Colon (tissue), 2 donors: ENCODE data around the gene LARGE2.

Source experiments
- FAIRE-seq: peaks from 2 replicates; lab custom pipeline; 2012; peaks lifted over from hg19 to GRCh38; lab: Jason Lieb, UNC
- donor health status: control.
- donor health status: control.

LARGE2 gene

DNA sequence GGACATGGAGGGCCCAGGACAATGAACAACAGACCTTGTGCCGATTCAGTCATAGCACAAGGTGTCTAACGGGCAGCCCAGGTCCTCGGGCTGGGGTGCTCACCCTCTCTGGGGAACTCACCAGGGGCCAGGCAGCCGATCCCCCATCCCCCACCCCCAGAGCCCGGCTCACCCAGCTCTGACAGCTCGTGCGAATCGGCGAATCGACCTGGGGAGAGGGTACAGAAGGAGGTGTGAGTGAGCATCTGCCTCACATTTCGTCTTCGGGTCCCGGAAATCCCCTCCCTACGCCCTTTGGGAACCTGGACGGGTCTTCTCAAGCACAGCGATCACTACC, 5.2 kb upstream of the LARGE2 start:
- no peak for FAIRE-seq

DNA sequence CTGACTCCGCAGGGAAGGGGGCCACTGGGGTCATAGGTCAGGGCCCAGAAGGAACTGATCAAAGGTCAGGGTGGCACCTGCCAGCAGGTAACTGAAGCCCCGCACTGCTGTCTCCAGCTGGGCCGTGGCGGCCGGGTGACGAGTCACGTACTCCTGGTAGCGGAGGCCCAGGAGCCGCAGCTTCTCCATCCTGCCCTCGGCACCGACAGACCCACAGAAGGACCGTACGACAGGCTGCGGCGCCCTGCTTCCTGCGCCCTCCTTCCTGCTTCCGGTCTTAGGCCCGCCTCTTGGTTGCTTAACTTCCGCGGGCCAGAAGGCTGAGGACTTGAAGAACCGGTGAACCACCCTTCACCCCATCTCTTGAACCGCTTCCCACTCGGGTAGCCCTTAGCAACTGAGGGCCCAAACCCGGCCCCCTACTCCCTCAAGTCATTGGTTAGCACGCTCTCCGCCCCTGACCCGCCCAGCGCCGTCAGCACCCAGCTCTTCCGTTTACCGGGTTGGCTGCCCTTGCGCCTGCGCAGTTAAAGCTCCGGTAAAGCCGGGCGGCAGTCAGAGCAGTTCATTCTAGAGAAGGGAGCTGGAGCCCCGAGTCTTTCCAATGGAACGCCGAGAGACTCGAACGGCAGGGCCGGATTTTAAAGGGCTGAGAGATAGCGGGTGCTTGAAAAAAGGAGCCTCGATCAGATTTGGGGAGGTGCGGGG, 4.7 kb upstream of the LARGE2 start, which contains the start of gene PEX16:
PEX16 (minus strand) TSS at position 255 of the 708 bp plus-strand sequence; CDS start at position 189, 66 bp downstream.
- no peak for FAIRE-seq

DNA sequence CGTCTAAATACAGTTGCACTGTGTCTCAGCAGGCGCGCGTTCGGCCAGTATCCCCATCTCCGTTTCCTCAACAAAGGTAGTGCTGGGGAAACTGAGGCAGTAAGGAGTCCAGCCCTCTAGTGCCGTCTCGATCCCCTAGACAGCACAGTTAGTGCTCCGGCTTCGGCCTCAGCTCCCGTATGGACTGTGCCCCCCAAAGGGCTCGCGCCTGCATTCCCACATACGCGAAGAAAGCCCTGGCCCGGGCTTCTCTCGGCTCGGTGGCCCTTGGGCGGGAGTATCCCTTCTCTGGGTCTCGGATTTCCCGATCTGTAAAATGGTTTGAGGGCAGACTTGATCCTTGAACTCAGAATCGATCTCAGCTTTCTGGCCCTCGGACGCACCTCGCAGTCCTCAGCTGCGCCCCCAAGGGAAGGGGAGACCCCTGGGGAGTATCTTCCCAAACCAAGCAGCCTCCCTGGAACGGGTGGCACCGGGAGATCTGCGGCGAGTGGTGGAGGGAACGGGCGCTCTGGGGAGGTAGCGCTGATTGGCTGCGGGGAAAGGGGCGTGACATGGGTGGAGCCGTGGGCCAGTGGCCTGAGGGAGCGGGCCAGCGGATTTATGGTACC, 4.0 kb upstream of the LARGE2 start:
- no peak for FAIRE-seq

DNA sequence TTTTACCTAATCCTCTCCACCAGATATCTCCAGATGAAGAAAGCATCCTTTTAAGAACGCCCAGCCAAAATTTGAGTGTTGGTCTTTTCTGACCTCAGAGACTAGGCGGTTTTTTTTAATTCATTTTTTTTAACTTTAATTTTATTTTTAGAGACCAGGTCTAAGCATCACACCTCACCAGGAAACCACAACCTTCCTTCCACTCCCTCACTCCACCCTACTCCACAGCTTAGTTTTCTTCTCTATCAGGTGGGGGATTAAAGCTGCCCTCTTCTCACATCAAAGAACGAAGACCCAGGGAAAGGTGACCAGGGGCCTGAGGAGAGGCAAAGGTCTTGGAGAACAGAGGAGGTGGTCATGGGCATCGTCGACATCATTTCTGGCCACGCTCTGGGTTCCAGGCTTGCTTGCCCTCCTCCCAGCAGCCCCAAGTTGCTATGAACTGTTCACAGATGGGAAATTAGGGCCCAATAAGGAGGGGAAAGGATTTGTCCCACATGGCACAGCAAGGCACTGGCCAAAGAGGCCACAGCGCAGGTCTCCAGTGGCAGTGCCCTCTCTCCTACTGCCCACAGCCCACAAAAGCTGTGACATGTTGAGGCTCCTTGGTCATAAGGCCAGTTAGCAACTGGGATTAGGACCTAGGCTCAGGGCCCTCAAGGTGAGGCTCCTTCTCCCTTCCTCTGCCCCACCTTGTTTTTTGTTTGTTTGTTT, 3.3 kb upstream of the LARGE2 start:
- FAIRE-seq, result no peak

DNA sequence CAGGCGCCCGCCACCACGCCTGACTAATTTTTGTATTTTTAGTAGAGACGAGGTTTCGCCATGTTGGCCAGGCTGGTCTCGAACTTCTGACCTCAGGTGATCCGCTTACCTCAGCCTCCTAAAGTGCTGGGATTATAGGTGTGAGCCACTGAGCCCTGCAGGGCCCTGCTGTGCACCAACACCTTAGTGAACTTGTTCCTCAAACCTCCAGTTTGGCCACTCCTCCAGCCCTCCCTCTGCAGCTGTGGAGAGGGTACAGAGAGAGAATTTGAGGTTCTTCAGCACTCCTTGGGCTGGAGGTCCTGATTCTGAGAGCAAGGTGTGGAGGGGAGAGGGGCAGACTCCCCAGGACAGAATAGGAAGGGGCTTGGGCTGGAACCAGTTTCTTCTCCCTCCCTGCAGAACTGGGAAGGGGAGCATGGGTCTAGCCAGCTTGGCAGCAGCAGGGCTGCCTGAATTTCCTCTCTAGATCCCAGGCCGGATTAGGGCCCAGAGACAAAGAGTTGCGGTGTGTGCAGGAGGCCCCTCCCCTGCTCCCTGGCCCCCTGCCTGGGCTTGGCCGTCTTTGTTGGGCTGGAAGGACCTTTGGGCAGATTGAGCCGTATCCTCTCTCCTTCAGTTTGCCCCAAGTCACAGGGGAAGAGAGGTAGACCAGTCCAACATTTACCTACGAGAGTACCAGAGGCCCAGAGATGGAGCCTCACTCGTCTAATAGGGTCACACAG, 2.5 kb upstream of the LARGE2 start:
- FAIRE-seq, result no peak

DNA sequence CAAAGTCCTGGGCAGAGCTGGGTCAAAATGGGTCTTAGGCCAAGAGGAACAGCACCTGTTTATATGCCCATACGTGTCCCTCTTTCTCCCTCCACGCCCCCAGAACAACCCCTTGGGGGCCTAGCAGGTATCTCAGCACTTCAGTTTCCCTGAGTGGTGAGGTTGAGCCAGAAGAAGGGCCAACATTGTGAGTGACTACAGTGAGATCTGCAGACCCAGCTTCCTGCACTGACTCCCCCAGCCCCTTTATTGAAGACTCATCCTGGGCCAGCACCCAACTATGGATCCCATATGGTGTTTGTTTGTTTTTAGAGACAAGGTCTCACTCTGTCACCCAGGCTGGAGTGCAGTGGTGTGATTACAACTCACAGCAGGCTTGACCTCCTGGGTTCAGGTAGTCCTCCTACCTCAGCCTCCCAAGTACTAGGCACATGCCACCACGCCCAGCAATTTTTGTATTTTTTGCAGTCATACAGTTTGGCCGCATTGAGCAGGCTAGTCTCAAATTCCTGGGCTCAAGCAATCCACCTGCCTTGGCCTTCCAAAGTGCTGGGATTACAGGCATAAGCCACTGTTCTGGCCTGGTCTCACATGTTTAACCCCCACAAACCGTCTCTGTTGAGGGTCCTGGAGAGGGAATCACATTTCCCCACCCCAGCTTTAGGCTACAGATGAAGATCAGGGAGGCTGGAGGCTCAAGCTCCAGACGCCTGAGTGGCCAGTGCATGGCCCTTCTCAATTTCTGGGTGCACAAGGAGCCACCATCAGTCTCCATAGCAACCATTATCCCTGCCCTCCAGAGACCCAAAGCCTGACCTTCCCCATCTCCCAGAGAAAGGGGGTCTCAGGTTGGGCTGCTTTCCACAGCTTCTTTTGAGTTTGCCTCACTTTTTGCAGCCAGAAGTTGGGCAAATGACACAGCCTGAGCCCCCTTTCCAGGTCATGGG, 1.7 kb upstream of the LARGE2 start:
- FAIRE-seq, result no peak

DNA sequence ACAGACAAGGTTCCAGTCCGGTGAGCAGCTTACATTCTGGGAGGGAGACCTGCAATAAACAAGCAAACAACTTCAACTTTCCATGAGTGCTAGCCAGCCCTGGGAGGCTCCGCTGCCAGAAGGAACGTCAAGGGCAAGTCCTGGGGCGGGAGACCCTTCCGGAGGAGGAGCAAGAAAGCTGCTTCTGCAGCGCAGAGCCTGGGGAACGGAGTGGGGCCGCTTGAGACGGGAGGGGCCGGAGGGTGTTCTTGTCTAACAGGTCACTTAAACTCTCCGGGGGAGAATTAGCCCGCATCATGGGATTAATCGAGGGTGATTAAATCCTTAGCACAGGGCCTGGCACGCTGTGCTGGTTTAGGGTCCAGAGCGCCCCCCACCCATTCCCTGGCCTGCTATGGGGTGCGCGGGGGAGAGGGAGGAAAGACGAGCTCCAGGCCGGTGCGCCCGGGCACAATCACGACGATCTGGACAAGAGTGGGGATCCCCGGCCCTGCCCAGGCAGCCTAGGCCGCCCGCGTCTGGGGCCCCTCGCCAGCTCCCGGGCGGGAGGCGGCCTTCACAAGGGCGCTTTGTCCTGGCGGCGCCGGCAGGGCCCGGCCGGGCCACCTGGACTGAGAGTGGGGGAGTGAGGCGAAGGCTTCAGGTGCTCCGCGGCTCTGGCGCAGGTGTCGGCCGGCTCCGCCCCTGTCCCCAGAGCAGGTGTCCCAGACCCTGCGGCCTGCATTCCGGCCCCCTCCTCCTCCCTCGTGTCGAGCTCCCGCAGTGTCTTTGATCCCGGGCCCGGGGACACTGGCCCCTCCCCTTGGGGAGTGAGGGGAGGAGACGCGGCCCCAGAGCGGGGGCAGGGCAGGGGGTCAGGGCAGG, 663 bp upstream of the LARGE2 start:
- FAIRE-seq, result no peak

DNA sequence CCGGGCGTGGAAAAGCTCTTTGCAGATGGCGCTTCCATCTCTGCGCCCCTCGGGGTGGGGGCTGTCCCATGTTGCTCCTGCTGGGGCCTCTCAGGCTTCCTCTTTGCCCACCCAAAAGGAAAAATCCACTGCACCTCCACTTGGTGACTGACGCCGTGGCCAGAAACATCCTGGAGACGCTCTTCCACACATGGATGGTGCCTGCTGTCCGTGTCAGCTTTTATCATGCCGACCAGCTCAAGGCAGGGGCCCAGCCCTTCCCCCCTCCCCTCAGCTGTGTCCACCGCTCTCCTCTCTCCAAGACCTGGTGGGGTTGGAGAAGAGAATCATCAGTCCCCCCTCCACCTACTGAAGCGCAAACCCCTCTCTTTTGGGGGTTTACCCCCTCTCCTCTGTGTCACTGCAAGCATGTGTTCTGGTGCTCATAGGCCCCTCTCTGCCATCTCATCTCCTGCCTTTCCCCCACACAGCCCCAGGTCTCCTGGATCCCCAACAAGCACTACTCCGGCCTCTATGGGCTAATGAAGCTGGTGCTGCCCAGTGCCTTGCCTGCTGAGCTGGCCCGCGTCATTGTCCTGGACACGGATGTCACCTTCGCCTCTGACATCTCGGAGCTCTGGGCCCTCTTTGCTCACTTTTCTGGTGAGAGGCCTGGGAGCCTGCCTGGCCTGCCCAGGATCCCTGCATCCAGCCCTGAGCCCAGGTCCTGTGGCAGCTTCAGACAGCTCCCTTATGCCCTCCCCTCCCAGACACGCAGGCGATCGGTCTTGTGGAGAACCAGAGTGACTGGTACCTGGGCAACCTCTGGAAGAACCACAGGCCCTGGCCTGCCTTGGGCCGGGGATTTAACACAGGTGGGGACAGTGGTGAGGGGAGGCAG, 1.8 kb downstream of the LARGE2 start:
- FAIRE-seq, result no peak

DNA sequence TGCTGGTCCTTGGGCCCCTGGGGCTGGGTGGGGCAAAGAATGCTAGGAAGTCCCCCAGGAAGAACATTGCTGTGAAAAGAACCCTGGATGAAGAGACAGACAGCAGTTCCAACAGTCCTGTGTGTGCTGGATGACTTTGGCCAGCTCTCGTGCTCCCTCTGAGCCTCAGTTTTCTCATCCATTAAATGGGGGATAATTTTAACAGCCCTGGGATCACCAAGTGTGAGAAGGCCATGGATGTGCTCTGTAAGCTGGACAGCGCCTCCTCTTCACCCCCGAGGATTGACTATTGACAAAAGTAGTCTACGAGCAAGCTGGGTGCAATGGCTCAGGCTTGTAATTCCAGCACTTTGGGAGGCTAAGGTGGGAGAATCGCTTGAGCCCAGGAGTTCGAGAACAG, 2.5 kb downstream of the LARGE2 start:
- FAIRE-seq, result no peak

DNA sequence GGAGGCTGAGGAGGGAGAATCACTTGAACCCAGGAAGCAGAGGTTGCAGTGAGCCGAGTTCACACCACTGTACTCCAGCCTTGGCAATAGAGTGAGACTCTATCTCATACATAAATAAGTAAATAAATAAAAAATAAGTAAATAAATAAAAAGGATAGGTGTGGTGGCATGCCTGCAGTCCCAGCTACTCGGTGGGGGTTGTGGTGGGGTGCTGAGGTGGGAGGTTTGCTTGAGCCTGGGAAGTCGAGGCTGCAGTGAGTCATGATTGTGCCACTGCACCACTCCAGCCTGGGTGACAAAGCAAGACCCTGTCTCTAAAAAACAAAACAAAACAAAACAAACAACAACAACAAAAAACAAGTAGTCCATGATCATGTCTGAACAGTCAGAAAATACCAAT, 3.1 kb downstream of the LARGE2 start:
- FAIRE-seq, result no peak

DNA sequence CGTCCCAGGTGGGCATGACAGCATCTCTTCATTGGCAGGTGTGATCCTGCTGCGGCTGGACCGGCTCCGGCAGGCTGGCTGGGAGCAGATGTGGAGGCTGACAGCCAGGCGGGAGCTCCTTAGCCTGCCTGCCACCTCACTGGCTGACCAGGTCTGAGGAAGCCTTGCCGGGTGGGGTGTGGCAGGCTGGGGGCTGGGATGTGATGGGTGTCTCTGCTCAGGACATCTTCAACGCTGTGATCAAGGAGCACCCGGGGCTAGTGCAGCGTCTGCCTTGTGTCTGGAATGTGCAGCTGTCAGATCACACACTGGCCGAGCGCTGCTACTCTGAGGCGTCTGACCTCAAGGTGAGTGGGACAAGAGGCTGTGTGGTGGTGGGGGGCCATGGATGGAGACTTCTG, 3.5 kb downstream of the LARGE2 start:
- FAIRE-seq, result no peak

DNA sequence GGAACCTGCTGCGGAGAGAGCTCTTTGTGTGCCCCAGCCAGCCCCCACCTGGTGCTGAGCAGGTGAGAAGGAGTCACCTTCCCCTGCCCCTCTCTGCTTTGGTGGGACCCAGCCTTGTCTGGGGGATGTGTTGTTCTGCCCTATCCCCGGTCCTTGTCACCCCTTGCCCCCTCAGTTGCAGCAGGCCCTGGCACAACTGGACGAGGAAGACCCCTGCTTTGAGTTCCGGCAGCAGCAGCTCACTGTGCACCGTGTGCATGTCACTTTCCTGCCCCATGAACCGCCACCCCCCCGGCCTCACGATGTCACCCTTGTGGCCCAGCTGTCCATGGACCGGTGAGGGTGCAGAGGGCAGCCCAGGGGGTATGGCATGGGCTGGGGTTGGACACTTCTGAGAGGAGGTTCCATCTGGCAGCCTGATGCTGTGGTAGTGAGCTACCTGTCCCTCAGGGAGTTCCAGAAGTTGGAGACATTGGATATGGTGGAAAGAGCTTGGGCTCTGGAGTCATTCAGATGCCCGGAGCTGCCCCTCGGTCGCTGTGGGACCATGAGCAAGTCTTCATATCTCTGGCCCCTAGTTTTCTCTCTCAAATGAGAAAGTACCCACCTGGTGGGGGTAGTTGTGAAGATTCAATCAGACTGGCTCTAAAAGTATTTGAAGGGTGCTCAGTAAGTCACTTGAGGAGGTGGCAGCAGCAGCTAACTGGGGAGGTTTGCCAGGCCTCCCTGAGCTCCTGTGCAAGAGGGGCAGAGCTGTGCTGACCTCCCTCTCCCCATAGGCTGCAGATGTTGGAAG, 4.3 kb downstream of the LARGE2 start:
- no peak for FAIRE-seq

DNA sequence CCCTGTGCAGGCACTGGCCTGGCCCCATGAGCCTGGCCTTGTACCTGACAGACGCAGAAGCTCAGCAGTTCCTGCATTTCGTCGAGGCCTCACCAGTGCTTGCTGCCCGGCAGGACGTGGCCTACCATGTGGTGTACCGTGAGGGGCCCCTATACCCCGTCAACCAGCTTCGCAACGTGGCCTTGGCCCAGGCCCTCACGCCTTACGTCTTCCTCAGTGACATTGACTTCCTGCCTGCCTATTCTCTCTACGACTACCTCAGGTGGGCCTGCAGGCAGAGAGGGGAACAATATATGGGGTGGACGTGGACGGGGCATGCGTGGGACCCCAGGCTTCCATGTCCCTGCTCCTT, 4.9 kb downstream of the LARGE2 start:
- no peak for FAIRE-seq

DNA sequence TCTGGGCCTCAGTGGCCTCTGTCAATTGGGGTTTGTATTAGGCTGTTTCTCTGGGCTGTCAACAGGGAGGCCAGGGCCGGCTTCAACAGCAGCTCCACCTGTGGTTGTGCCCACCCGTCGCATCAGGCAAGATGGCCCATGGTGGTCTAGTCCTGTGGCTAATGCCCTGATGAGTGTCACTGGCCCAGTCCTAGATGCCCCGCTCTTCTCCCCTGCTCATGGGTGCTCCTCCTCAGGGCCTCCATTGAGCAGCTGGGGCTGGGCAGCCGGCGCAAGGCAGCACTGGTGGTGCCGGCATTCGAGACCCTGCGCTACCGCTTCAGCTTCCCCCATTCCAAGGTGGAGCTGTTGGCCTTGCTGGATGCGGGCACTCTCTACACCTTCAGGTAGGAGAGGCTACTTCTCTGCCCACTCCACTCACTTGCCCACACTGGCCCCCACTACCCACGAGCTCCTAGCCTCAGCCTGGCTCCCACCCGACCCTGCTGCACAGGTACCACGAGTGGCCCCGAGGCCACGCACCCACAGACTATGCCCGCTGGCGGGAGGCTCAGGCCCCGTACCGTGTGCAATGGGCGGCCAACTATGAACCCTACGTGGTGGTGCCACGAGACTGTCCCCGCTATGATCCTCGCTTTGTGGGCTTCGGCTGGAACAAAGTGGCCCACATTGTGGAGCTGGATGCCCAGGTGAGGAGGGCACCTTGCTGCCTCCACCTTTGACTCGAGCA, 5.4 kb downstream of the LARGE2 start:
- no peak for FAIRE-seq

DNA sequence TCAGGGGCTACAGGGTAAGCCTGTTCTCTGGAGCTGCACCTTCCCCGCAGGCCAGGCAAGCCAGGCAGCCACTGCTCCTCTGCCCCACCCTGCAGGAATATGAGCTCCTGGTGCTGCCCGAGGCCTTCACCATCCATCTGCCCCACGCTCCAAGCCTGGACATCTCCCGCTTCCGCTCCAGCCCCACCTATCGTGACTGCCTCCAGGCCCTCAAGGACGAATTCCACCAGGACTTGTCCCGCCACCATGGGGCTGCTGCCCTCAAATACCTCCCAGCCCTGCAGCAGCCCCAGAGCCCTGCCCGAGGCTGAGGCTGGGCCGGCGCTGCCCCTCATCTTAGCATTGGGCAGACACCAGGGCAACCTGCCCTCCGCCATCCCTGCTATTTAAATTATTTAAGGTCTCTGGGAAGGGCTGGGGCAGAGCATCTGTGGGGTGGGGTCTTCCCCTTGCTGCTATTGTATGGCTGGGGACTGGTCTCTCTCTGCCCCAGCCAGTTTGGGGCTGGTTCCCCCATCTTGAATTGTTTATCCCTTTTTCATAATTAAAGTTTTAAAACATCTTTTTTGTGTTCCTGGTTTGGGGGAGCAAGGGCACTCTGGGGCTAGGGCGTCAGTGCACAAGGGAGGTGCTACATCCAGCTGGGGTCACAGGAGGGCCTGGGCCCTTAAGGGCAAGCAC, 6.2 kb downstream of the LARGE2 start:
- no peak for FAIRE-seq

DNA sequence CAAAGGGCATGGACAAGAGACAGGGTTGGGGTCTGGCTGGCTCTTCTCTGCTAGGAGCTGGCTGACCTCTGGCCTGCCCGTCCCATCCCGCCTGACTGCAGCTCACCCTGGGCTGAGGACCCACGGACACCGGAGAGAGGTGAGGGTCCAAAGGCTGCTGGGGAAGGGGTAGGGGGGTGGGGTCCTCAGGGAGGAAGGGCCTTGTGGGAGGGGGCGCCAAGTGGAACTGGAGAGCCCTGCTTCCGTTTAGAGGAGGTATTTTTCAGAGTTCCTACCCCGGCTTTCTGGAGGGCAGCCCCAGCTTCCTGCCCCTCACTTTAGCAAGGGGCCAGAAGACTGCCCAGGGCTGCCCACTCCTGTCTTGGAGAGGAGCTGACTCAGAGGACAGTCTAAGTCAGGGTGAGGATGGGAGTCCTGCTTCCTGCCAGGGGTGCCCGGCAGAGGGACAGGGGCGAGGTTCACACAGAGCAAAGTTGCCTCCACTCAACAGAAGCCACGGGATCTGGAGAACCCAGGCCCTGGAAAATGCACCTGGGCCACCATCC, 7.1 kb downstream of the LARGE2 start:
- no peak for FAIRE-seq

DNA sequence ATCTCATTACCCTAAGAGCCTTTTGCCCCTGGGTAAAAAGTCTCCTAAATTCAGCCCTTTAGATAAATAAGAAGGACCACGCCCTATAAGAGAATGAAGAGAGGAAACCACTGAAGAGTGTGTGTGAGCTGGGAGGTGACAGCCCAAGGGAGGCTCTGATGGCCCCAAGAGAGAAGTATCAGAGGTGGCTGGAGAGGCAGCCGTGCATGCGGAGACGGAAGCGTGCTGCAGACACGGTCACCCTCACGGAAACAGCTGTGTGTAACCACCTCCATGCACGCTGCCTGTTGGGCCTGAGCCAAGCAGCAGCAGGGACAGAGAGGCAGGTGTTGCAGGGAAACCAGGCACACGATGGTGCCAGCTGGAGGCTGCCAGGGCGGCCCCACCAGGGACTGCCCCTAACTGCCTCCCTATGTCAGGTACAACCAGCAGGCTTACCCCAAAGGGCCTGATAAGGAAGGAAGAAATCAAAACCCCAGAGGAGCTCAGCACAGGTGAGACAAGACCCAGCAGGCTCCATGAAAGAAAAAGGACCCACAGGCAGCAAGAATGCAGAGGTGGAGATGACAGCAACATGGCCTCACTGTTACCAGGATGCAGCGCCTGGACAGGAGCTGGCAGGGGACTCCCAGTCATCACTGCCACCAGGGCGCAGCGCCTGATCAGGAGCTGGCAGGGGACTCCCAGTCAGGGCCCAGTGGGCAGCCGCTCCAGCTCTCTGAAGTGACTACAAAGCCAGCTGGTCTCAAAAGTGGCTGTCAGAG, 7.8 kb downstream of the LARGE2 start:
- no peak for FAIRE-seq
